Karpas-422 (cell line): Measurements from ENCODE around the gene NTHL1. TPM values are rescaled to one million over a fixed set of nuclear protein-coding genes. Genes with fewer than 3 reads are reported as not detected.

Experiments
- DNase-seq: peaks from one replicate; pipeline ENCODE4 v3.0.0-alpha.2; 2015
- H2AFZ ChIP-seq: fragments of 200-600 bp; sonication (generic); 2 replicates; pipeline ENCODE4 v1.6.1; 2014; ENCODE audit warnings: antibody characterized with exemption, low read length, mixed read lengths
- H3K27ac ChIP-seq: fragments of 200-600 bp; sonication (generic); 2 replicates; pipeline ENCODE4 v1.5.1; 2014; ENCODE audit warnings: mild to moderate bottlenecking, low read length, moderate library complexity
- H3K27me3 ChIP-seq: fragments of 200-600 bp; sonication (generic); 2 replicates; pipeline ENCODE4 v1.6.1; 2014; ENCODE audit warnings: low read length, mixed read lengths
- H3K36me3 ChIP-seq: fragments of 200-600 bp; sonication (generic); 2 replicates; pipeline ENCODE4 v1.6.1; 2014; ENCODE audit warnings: low read length, mixed read lengths; ENCODE audit not compliant: insufficient read depth
- H3K4me1 ChIP-seq: fragments of 200-600 bp; sonication (generic); 2 replicates; pipeline ENCODE4 v1.6.1; 2014; ENCODE audit warnings: mild to moderate bottlenecking, low read length, mixed read lengths
- H3K4me2 ChIP-seq: fragments of 200-600 bp; sonication (generic); 2 replicates; pipeline ENCODE4 v1.6.1; 2014; ENCODE audit warnings: low read length, low read depth, mild to moderate bottlenecking; ENCODE audit not compliant: poor library complexity, severe bottlenecking
- H3K4me3 ChIP-seq: fragments of 200-600 bp; sonication (generic); 2 replicates; pipeline ENCODE4 v1.5.1; 2014; ENCODE audit warnings: mild to moderate bottlenecking, antibody characterized with exemption, low read length, mixed read lengths
- H3K79me2 ChIP-seq: fragments of 200-600 bp; sonication (generic); 2 replicates; pipeline ENCODE4 v1.6.1; 2014; ENCODE audit warnings: mild to moderate bottlenecking, low read length, mixed read lengths
- H3K9ac ChIP-seq: fragments of 200-600 bp; sonication (generic); 2 replicates; pipeline ENCODE4 v1.6.0; 2014; ENCODE audit warnings: low read length
- H3K9me2 ChIP-seq: fragments of 200-600 bp; sonication (generic), shearing (Covaris generic); replicated peaks from 2 replicates; pipeline ENCODE4 v1.6.0; 2014; ENCODE audit warnings: mild to moderate bottlenecking, low read length, moderate library complexity; ENCODE audit not compliant: insufficient read depth
- H3K9me3 ChIP-seq: fragments of 300-700, 200-600 bp; sonication (generic); 2 replicates; pipeline ENCODE4 v1.6.1; 2014; ENCODE audit warnings: low read length, mixed read lengths
- H4K20me1 ChIP-seq: fragments of 200-600 bp; sonication (generic); 2 replicates; pipeline ENCODE4 v1.6.1; 2014; ENCODE audit warnings: mild to moderate bottlenecking, antibody characterized with exemption, low read length, low read depth; ENCODE audit not compliant: insufficient read depth
- total RNA-seq: library from RNA; depleted of rRNA; stranded (reverse); fragments of >200 nt; shearing (Covaris generic); gene quantifications from 2 replicates; pipeline ENCODE4 v1.2.3, GENCODE V29; 2014; ENCODE audit warnings: low replicate concordance

The NTHL1 gene
- total RNA-seq, 1 experiment from 2014 or later = 23.2 TPM

DNA sequence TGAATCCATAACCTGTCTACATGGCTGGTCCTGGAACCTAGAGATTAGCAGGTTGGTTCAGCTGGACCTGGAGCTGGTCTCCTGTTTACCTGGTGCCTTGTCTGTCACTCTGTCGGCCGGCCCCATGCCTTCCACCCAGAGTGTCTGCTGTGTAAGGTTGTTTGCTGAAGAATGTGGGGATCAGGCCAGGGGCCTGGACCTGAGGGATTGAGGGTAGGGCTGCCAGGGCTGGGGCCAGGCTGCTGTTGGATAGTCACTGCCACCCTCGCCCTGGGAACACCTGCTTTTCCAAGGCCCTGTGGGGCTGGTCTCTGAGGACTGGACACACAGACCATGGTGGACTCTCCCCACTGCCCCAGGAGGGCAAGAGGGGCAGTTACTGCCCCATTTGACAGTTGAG is 19.5 kb downstream of the NTHL1 start:
- Histone ChIP-seq H3K27ac (no peak overlapping the region), H3K9ac (no peak overlapping the region), H3K4me3 (no peak overlapping the region), H3K9me2 (no peaks in the 10 kb centered on the region), H3K4me2 (no peak overlapping the region), H3K36me3 (no peaks in the 10 kb centered on the region), H3K79me2 (no peaks in the 10 kb centered on the region), H2AFZ (no peak overlapping the region), H3K27me3 (no peaks in the 10 kb centered on the region), H3K4me1 (peaks cover 4% of the 10 kb centered on the region; the same call in 1 of the 2 replicates), H4K20me1 (no peaks in the 10 kb centered on the region), H3K9me3 (no peaks in the 10 kb centered on the region)
- no peak for DNase-seq

DNA sequence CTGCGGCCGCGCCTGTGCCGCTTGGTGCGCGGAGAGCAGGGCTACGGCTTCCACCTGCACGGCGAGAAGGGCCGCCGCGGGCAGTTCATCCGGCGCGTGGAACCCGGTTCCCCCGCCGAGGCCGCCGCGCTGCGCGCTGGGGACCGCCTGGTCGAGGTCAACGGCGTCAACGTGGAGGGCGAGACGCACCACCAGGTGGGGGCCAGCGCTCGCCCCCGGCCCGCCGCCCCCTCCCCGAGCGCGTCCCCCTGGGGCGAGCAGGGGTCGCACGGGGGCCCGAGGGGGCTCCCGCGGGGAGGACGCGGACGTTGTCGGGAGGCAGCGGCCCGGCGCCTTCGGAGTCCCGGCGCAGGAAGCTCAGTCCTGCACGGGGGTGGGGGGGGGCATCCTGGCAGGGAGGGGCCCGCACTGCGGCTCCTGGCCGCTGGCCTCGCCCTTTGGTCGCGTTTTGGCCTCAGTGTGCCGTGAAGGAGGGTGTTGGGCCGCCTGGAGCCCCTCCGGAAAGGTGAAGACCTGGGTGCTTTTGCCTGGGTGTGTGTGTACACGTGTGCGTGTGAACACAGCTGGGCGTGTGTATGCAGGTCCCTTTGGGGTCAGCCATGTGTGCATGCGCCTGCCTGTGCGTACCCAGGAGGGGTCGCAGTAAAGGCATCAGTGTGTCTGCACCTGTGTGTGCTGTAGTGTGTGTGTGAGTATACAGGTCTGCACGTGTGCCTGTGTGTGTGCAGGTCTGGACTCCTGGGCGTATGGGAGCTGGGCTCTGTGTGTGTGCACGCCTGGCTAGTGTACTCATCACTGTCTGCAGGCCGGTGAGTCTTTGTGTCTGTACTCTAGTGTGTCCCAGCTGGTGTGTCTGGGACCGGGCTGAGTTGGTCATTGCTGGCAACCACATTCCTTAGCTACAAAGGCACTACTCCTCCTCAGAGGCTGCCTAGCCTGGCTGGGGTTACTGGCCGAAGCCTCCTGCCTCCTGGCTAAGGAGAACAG is 20.3 kb downstream of the NTHL1 start:
- Histone ChIP-seq H3K36me3 (no peaks in the 10 kb centered on the region), H3K9me2 (no peaks in the 10 kb centered on the region), H3K4me3 (no peak overlapping the region), H3K4me2 (no peak overlapping the region), H4K20me1 (no peaks in the 10 kb centered on the region), H3K4me1 (peaks cover 7% of the 10 kb centered on the region), H3K9ac (no peak overlapping the region), H3K79me2 (no peaks in the 10 kb centered on the region), H2AFZ (no peak overlapping the region), H3K9me3 (no peaks in the 10 kb centered on the region), H3K27ac (no peak overlapping the region), H3K27me3 (no peaks in the 10 kb centered on the region)
- DNase-seq = no peak

DNA sequence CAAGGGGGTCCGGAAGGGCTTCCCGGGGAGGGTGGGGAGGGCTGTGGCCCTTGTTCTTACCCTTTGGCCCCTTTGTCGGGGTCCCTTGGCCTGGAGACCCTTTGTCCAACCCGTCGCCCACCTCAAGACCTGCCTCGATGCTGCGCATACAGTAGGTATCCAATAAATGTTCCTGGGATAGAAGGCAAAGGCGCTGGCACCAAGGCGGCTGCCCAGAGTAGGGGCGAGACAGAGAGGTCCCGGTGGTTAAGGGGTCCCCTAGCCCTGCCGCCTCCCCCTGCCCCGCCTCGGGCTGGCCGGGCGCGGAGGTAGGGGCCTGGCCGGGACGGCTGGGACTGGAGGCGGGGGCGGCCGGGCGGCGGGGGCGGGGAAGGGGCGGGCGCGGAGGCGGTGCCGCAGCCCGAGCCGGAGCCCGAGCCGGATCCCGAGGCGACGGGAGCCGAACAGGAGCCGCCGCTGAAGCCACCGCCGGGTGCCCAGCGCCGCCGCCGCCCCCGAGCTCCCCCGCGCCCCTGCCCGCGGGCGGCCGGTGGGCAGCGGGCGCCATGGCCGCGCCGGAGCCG is 21.1 kb downstream of the NTHL1 start, which contains the start of gene NHERF2:
Gene NHERF2, plus strand, starts transcription at position 442 of the 563 bp plus-strand sequence. Its CDS starts 104 bp downstream, at position 546.
- DNase-seq = no peak
- no peak within 1 kb of the TSS for H3K4me3 ChIP-seq
- H3K9me2 ChIP-seq = no peaks in the 10 kb centered on the region
- no peak within 1 kb of the TSS for H3K9ac ChIP-seq
- H3K27me3 ChIP-seq = no peaks in the 10 kb centered on the region
- no peak within 1 kb of the TSS for H2AFZ ChIP-seq
- no peaks in the 10 kb centered on the region for H3K79me2 ChIP-seq
- no peaks in the 10 kb centered on the region for H3K9me3 ChIP-seq
- no peaks in the 10 kb centered on the region for H4K20me1 ChIP-seq
- H3K4me1 ChIP-seq = peaks cover 7% of the 10 kb centered on the region
- H3K4me2 ChIP-seq = no peak within 1 kb of the TSS
- H3K36me3 ChIP-seq = no peaks in the 10 kb centered on the region
- no peak within 1 kb of the TSS for H3K27ac ChIP-seq

GRCh38 chr16:2025878-2026460 is 21.7 kb downstream of the NTHL1 start:
- Histone ChIP-seq H3K4me2 (no peak overlapping the region), H3K9ac (no peak overlapping the region)

GRCh38 chr16:2025251-2025650 is 22.4 kb downstream of the NTHL1 start:
- no peaks in the 10 kb centered on the region for H3K9me2 ChIP-seq
- no peak for DNase-seq
- no peak overlapping the region for H3K4me3 ChIP-seq
- H3K9ac ChIP-seq = no peak overlapping the region
- H3K4me1 ChIP-seq = peaks cover 7% of the 10 kb centered on the region
- H3K9me3 ChIP-seq = no peaks in the 10 kb centered on the region
- no peaks in the 10 kb centered on the region for H3K27me3 ChIP-seq
- no peak overlapping the region for H3K27ac ChIP-seq
- no peaks in the 10 kb centered on the region for H3K79me2 ChIP-seq
- no peak overlapping the region for H3K4me2 ChIP-seq
- no peak overlapping the region for H2AFZ ChIP-seq
- H3K36me3 ChIP-seq = no peaks in the 10 kb centered on the region
- H4K20me1 ChIP-seq = no peaks in the 10 kb centered on the region

More at GRCh38 chr16:2025878-2026460, 21.7 kb downstream of the NTHL1 start:
- Histone ChIP-seq H2AFZ (no peak overlapping the region), H3K27ac (no peak overlapping the region), H3K36me3 (no peaks in the 10 kb centered on the region), H4K20me1 (no peaks in the 10 kb centered on the region), H3K79me2 (no peaks in the 10 kb centered on the region), H3K27me3 (no peaks in the 10 kb centered on the region), H3K9me2 (no peaks in the 10 kb centered on the region), H3K4me3 (no peak overlapping the region), H3K9me3 (no peaks in the 10 kb centered on the region), H3K4me1 (peaks cover 7% of the 10 kb centered on the region)
- DNase-seq = no peak

GRCh38 chr16:2024032-2024420 is 23.6 kb downstream of the NTHL1 start:
- H3K27ac ChIP-seq = no peak overlapping the region
- H3K4me2 ChIP-seq = no peak overlapping the region
- no peak overlapping the region for H3K9ac ChIP-seq
- no peaks in the 10 kb centered on the region for H3K27me3 ChIP-seq
- no peaks in the 10 kb centered on the region for H3K9me3 ChIP-seq
- H3K9me2 ChIP-seq = no peaks in the 10 kb centered on the region
- DNase-seq = no peak
- peaks cover 7% of the 10 kb centered on the region for H3K4me1 ChIP-seq
- H2AFZ ChIP-seq = no peak overlapping the region
- no peak overlapping the region for H3K4me3 ChIP-seq
- no peaks in the 10 kb centered on the region for H3K79me2 ChIP-seq
- H3K36me3 ChIP-seq = no peaks in the 10 kb centered on the region
- H4K20me1 ChIP-seq = no peaks in the 10 kb centered on the region

GRCh38 chr16:2023092-2024031 is 24.3 kb downstream of the NTHL1 start:
- Histone ChIP-seq H3K27me3 (no peaks in the 10 kb centered on the region), H3K9me2 (no peaks in the 10 kb centered on the region), H2AFZ (peak overlapping the region; percentile 69; the same call in 1 of the 2 replicates), H3K9ac (peak overlapping the region; percentile 52), H3K4me3 (peak overlapping the region; percentile 51; the same call in 1 of the 2 replicates), H3K36me3 (no peaks in the 10 kb centered on the region), H3K9me3 (no peaks in the 10 kb centered on the region), H3K79me2 (no peaks in the 10 kb centered on the region), H3K27ac (no peak overlapping the region), H3K4me2 (peak overlapping the region; percentile 58), H4K20me1 (no peaks in the 10 kb centered on the region), H3K4me1 (peaks cover 7% of the 10 kb centered on the region)
- DNase-seq = peak; percentile 96
